Measurements from ENCODE around the gene CCDC196. TPM values are rescaled to one million over a fixed set of nuclear protein-coding genes. Genes with fewer than 3 reads are reported as not detected.

Gene CCDC196
- total RNA-seq, 1 donor, result not detected

DNA sequence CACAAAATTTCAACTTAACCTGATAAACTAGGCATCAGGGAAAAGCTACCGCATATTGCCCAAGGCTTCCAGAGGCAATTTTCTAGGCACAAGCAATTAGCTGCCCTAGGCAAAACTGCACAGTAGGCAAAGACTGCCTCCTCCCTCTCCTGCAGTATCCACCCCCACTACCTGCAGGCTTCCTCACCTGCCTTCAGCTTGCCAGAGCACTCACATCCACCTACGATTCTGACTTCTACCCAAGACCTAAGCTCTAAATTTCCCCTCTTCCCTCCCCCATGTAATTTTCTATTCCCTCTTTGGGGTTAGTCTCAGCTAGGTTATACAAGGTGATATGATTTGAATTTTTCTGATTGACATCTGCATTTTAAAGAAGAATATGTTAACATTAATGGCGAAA, 21.9 kb upstream of the CCDC196 start:
- no peak for DNase-seq (ENCODE audit: insufficient read length, low spot score, missing footprints)
- Histone ChIP-seq H3K4me1 (ENCODE audit: insufficient read depth, low read length) (no peaks in the 10 kb centered on the region), H3K36me3 (ENCODE audit: insufficient read depth, low read length) (no peaks in the 10 kb centered on the region), H4K20me1 (ENCODE audit: insufficient read depth, low read length) (no peaks in the 10 kb centered on the region), H3K79me2 (ENCODE audit: insufficient read depth, low read length) (no peaks in the 10 kb centered on the region), H3K4me2 (ENCODE audit: insufficient read depth, low read length) (no peak overlapping the region), H2AFZ (ENCODE audit: low read length) (no peak overlapping the region), H3K27me3 (ENCODE audit: insufficient read depth, low read length) (no peaks in the 10 kb centered on the region), H3K4me3 (ENCODE audit: insufficient read depth, low read length) (no peak overlapping the region), H3K9me3 (ENCODE audit: low read depth, low read length) (no peaks in the 10 kb centered on the region), H3K27ac (ENCODE audit: low read depth, low read length) (no peak overlapping the region)
- TF ChIP-seq, protein P1, sequence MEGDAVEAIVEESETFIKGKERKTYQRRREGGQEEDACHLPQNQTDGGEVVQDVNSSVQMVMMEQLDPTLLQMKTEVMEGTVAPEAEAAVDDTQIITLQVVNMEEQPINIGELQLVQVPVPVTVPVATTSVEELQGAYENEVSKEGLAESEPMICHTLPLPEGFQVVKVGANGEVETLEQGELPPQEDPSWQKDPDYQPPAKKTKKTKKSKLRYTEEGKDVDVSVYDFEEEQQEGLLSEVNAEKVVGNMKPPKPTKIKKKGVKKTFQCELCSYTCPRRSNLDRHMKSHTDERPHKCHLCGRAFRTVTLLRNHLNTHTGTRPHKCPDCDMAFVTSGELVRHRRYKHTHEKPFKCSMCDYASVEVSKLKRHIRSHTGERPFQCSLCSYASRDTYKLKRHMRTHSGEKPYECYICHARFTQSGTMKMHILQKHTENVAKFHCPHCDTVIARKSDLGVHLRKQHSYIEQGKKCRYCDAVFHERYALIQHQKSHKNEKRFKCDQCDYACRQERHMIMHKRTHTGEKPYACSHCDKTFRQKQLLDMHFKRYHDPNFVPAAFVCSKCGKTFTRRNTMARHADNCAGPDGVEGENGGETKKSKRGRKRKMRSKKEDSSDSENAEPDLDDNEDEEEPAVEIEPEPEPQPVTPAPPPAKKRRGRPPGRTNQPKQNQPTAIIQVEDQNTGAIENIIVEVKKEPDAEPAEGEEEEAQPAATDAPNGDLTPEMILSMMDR (IDR thresholded peaks at IDR 0.05; ENCODE audit: extremely low read depth, low read depth, low read length), result no peak

DNA sequence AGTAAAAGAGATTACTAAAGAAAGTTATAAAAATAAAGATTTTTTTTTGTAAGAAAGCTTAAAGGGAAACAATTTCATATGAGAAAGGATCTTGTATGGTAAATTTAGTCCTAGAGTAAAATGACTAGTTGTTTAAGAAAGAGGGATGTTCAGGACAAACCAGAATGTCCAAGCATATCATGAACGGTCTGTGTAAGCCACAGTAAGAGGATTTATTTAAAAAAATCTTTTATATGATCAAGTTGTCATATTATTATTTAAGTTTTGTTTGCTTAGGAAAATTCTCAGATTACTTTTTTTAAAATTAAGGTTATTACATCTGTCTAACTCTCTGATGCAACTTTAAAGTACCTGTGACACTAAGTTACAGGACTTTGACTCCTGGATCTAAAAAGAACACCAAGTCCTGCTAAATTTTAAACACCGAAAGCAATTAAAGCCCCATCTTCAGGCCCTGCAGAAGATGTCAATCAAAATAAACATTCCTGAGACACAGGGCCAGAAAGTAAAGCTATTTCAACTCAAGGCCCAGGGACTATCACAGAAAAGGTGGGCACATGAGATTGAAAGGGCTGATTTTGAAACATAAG, 17.3 kb upstream of the CCDC196 start:
- no peak overlapping the region for H3K27ac ChIP-seq (ENCODE audit: low read depth, low read length)

DNA sequence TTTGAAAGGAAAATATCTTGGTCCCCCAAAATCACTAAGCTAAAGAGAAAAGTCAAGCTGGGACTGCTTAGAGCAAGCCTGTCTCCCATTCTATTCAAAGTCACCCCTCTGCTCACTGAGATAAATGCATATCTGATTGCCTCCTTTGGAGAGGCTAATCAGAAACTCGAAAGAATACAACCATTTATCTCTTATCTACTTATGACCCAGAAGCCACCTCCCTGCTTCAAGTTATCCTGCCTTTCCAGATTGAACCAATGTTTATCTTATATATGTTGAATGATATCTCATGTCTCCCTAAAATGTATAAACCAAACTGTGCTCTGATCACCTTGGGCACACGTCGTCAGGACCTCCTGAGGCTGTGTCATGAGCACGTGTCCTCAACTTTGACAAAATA, 14.6 kb upstream of the CCDC196 start:
- no peak for DNase-seq (ENCODE audit: insufficient read length, low spot score, missing footprints)
- Histone ChIP-seq H3K27ac (ENCODE audit: low read depth, low read length) (no peak overlapping the region), H3K4me2 (ENCODE audit: insufficient read depth, low read length) (no peak overlapping the region), H2AFZ (ENCODE audit: low read length) (no peak overlapping the region), H4K20me1 (ENCODE audit: insufficient read depth, low read length) (no peaks in the 10 kb centered on the region), H3K27me3 (ENCODE audit: insufficient read depth, low read length) (no peaks in the 10 kb centered on the region), H3K4me1 (ENCODE audit: insufficient read depth, low read length) (no peaks in the 10 kb centered on the region), H3K79me2 (ENCODE audit: insufficient read depth, low read length) (no peaks in the 10 kb centered on the region), H3K36me3 (ENCODE audit: insufficient read depth, low read length) (no peaks in the 10 kb centered on the region), H3K4me3 (ENCODE audit: insufficient read depth, low read length) (no peak overlapping the region), H3K9me3 (ENCODE audit: low read depth, low read length) (no peaks in the 10 kb centered on the region)
- TF ChIP-seq, protein P1 (IDR thresholded peaks at IDR 0.05; ENCODE audit: extremely low read depth, low read depth, low read length), result no peak

More for the DNA sequence above, 17.3 kb upstream of the CCDC196 start:
- no peaks in the 10 kb centered on the region for H3K79me2 ChIP-seq (ENCODE audit: insufficient read depth, low read length)
- no peaks in the 10 kb centered on the region for H3K4me1 ChIP-seq (ENCODE audit: insufficient read depth, low read length)
- no peak overlapping the region for H2AFZ ChIP-seq (ENCODE audit: low read length)
- no peaks in the 10 kb centered on the region for H3K27me3 ChIP-seq (ENCODE audit: insufficient read depth, low read length)
- no peak overlapping the region for H3K4me2 ChIP-seq (ENCODE audit: insufficient read depth, low read length)
- no peaks in the 10 kb centered on the region for H4K20me1 ChIP-seq (ENCODE audit: insufficient read depth, low read length)
- H3K36me3 ChIP-seq (ENCODE audit: insufficient read depth, low read length), result no peaks in the 10 kb centered on the region
- no peaks in the 10 kb centered on the region for H3K9me3 ChIP-seq (ENCODE audit: low read depth, low read length)
- no peak overlapping the region for H3K4me3 ChIP-seq (ENCODE audit: insufficient read depth, low read length)
- no peak for DNase-seq (ENCODE audit: insufficient read length, low spot score, missing footprints)
- TF ChIP-seq, protein P1 (IDR thresholded peaks at IDR 0.05; ENCODE audit: extremely low read depth, low read depth, low read length), result no peak

DNA sequence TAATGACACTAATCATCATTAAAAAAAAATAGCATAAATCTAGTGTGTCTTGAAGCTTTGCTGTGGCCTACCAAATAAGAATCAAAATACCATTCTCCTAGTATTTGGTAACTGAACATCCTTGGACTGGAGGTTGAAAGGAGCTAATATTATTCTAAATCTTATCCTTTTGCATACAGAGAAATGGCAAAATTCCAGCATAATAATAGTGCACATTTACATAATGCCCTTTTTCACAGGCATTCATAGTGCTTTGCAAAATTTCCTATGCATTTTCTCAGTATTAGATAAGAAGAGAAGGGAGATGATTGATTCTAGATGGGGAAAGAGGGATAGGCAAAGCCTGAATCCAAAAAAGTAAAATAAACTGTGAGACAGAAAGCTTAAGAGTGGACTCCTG, 13.9 kb upstream of the CCDC196 start:
- no peak overlapping the region for H2AFZ ChIP-seq (ENCODE audit: low read length)
- no peaks in the 10 kb centered on the region for H3K27me3 ChIP-seq (ENCODE audit: insufficient read depth, low read length)
- DNase-seq (ENCODE audit: insufficient read length, low spot score, missing footprints), result no peak
- H3K4me3 ChIP-seq (ENCODE audit: insufficient read depth, low read length), result no peak overlapping the region
- no peaks in the 10 kb centered on the region for H3K79me2 ChIP-seq (ENCODE audit: insufficient read depth, low read length)
- H4K20me1 ChIP-seq (ENCODE audit: insufficient read depth, low read length), result no peaks in the 10 kb centered on the region
- no peaks in the 10 kb centered on the region for H3K36me3 ChIP-seq (ENCODE audit: insufficient read depth, low read length)
- TF ChIP-seq, protein P1 (IDR thresholded peaks at IDR 0.05; ENCODE audit: extremely low read depth, low read depth, low read length), result no peak
- no peaks in the 10 kb centered on the region for H3K9me3 ChIP-seq (ENCODE audit: low read depth, low read length)
- no peak overlapping the region for H3K4me2 ChIP-seq (ENCODE audit: insufficient read depth, low read length)
- no peak overlapping the region for H3K27ac ChIP-seq (ENCODE audit: low read depth, low read length)
- H3K4me1 ChIP-seq (ENCODE audit: insufficient read depth, low read length), result no peaks in the 10 kb centered on the region

All from osteoblast (primary cell).